Activated T-cell treated with anti-CD3 and anti-CD28 coated beads, Interleukin-2, amount 50 U/mL, for 72 hours (primary cell): ENCODE results near the gene SLC25A40. TPM values are rescaled to one million over a fixed set of nuclear protein-coding genes. Genes with fewer than 3 reads are reported as not detected.

Experiments used
- ATAC-seq, 2 donors: fragments of 150-1000 bp; cut with Tn5 transposase; replicated peaks in 1 of 2; 2 replicates each; pipeline ENCODE4 v1.10.0; 2021; ENCODE audit warnings: moderate library complexity in 2 of 2, mild to moderate bottlenecking in 1 of 2
- DNase-seq, 2 donors: peaks; one replicate each; pipeline ENCODE4 v3.0.0; 2021 to 2022; ENCODE audit warnings: mixed read lengths in 1 of 2
- H3K27ac Mint-ChIP-seq: one replicate; pipeline ENCODE4 v1.8.0; 2022; ENCODE audit warnings: mild to moderate bottlenecking, moderate library complexity, mixed read lengths
- H3K27me3 Mint-ChIP-seq: one replicate; pipeline ENCODE4 v1.8.0; 2022; ENCODE audit warnings: low read depth, mixed read lengths
- H3K36me3 Mint-ChIP-seq, 2 donors: one replicate each; pipeline ENCODE4 v1.8.0; 2022; ENCODE audit warnings: mixed read lengths in 2 of 2, mild to moderate bottlenecking in 1 of 2; ENCODE audit not compliant: insufficient read depth in 2 of 2
- H3K4me1 Mint-ChIP-seq: one replicate; pipeline ENCODE4 v1.8.0; 2022; ENCODE audit warnings: low read depth, mixed read lengths
- H3K4me3 Mint-ChIP-seq, 2 donors: one replicate each; pipeline ENCODE4 v1.8.0; 2022; ENCODE audit warnings: mild to moderate bottlenecking in 2 of 2, mixed read lengths in 2 of 2, moderate library complexity in 2 of 2
- H3K9me3 Mint-ChIP-seq, 2 donors: one replicate each; pipeline ENCODE4 v1.8.0; 2022; ENCODE audit warnings: mixed read lengths in 2 of 2
- total RNA-seq, 2 donors: library from RNA; stranded (reverse); gene quantifications; one replicate each; pipeline ENCODE4 v1.2.3, GENCODE V29; 2022

Gene SLC25A40
- total RNA-seq, 2 donors from 2014 or later, result 50.3 to 53.1 TPM

GRCh38 chr7:87806150-87806549, 70.0 kb downstream of the SLC25A40 start:
- ATAC-seq, result no peak

GRCh38 chr7:87797798-87798403, 78.3 kb downstream of the SLC25A40 start:
- Mint-ChIP-seq H3K27me3 (no peaks in the 10 kb centered on the region), H3K4me3 (no peak overlapping the region), H3K36me3 (no peaks in the 10 kb centered on the region), H3K9me3 (no peaks in the 10 kb centered on the region), H3K4me1 (no peaks in the 10 kb centered on the region), H3K27ac (no peak overlapping the region)
- ATAC-seq, result peak; percentile 54 to 63
- DNase-seq, result peak in 1 of 2 donors; percentile 9

More at GRCh38 chr7:87806150-87806549, 70.0 kb downstream of the SLC25A40 start:
- no peaks in the 10 kb centered on the region for H3K9me3 Mint-ChIP-seq
- H3K27ac Mint-ChIP-seq, result no peak overlapping the region
- H3K36me3 Mint-ChIP-seq, result no peaks in the 10 kb centered on the region
- no peak overlapping the region for H3K4me3 Mint-ChIP-seq
- DNase-seq, result no peak
- no peaks in the 10 kb centered on the region for H3K27me3 Mint-ChIP-seq
- H3K4me1 Mint-ChIP-seq, result no peaks in the 10 kb centered on the region

- H3K27me3 Mint-ChIP-seq, result no peaks in the 10 kb centered on the region
- H3K4me3 Mint-ChIP-seq, result no peak overlapping the region
- ATAC-seq (no peak), DNase-seq (no peak)
- no peaks in the 10 kb centered on the region for H3K4me1 Mint-ChIP-seq
- no peaks in the 10 kb centered on the region for H3K9me3 Mint-ChIP-seq
- H3K36me3 Mint-ChIP-seq, result no peaks in the 10 kb centered on the region
- no peak overlapping the region for H3K27ac Mint-ChIP-seq
Observed at GRCh38 chr7:87797395-87797794, 78.8 kb downstream of the SLC25A40 start.

- no peak overlapping the region for H3K27ac Mint-ChIP-seq
- no peak overlapping the region for H3K4me3 Mint-ChIP-seq
- H3K27me3 Mint-ChIP-seq, result peaks cover 8% of the 10 kb centered on the region
- H3K4me1 Mint-ChIP-seq, result no peaks in the 10 kb centered on the region
- ATAC-seq, result no peak
- H3K9me3 Mint-ChIP-seq, result no peaks in the 10 kb centered on the region
- no peak for DNase-seq
- H3K36me3 Mint-ChIP-seq, result no peaks in the 10 kb centered on the region
Observed at GRCh38 chr7:87785368-87785995, 90.7 kb downstream of the SLC25A40 start.

GRCh38 chr7:87784424-87784823, 91.7 kb downstream of the SLC25A40 start:
- no peak overlapping the region for H3K4me3 Mint-ChIP-seq
- peaks cover 8% of the 10 kb centered on the region for H3K27me3 Mint-ChIP-seq
- DNase-seq (no peak), ATAC-seq (no peak)
- H3K27ac Mint-ChIP-seq, result no peak overlapping the region
- H3K4me1 Mint-ChIP-seq, result no peaks in the 10 kb centered on the region
- no peaks in the 10 kb centered on the region for H3K36me3 Mint-ChIP-seq
- H3K9me3 Mint-ChIP-seq, result peaks cover 0 to 3% of the 10 kb centered on the region in 2 donors

Other genes with a start within 250 kb of the SLC25A40 start
- 1 to 10 TPM; 1.1 to 2.3 TPM for gene RUNDC3B, start 248.0 kb downstream of the SLC25A40 start, total RNA-seq
- 10 to 100 TPM; 65.4 to 75.7 TPM for gene DBF4, start 133 bp upstream of the SLC25A40 start, total RNA-seq
- 1 to 10 TPM; 2.5 to 3.2 TPM for gene ADAM22, start 57.9 kb upstream of the SLC25A40 start, total RNA-seq